Stimulated activated CD8-positive, alpha-beta memory T cell treated with anti-CD3 and anti-CD28 coated beads, Interleukin-7, amount 100 ng/mL, for 48 hours (primary cell): ENCODE results near the gene CLC.
"Not testable (repeated sequence)": the region's sequence is repeated elsewhere in the genome, so short reads cannot be mapped to it uniquely, and the experiment has no call there.

ENCODE experiments used
- DNase-seq, 2 donors: peaks; one replicate each; pipeline ENCODE4 v3.0.0-alpha.2; 2020; ENCODE audit warnings: low read depth in 1 of 2; ENCODE audit errors: extremely low read depth in 1 of 2

Gene CLC

GRCh38 chr19:39737891-39738290, at the start of gene CLC:
TSS of gene CLC (minus strand) at chr19:39738029. CDS start at chr19:39737952, 77 bp downstream.
- DNase-seq = no peak

- DNase-seq = no peak
These were observed 43.1 kb upstream of the CLC start for GRCh38 chr19:39780894-39781293.

- DNase-seq = peak in 1 of 2 donors; percentile 36
These were observed 40.9 kb upstream of the CLC start, which contains the start of gene LEUTX for GRCh38 chr19:39778763-39779162. TSS of gene LEUTX (plus strand) at chr19:39778854. CDS start at chr19:39778921, 67 bp downstream.

- no peak for DNase-seq
These were observed 31.0 kb upstream of the CLC start for GRCh38 chr19:39768786-39769185.

GRCh38 chr19:39768334-39768733, 30.5 kb upstream of the CLC start:
- DNase-seq = no peak

- DNase-seq = peak in 1 of 2 donors; percentile 5
These were observed 27.6 kb upstream of the CLC start for GRCh38 chr19:39765091-39766076.

- DNase-seq = not testable (repeated sequence)
These were observed 24.0 kb upstream of the CLC start for GRCh38 chr19:39761851-39762250.

GRCh38 chr19:39759457-39760184, 21.8 kb upstream of the CLC start:
- DNase-seq = no peak

- no peak for DNase-seq
These were observed 17.1 kb upstream of the CLC start for GRCh38 chr19:39754971-39755370.

GRCh38 chr19:39754544-39754943, 16.7 kb upstream of the CLC start:
- DNase-seq = no peak

GRCh38 chr19:39752795-39753194, 15.0 kb upstream of the CLC start:
- no peak for DNase-seq

- DNase-seq = peak in 1 of 2 donors; percentile 26
These were observed 14.6 kb upstream of the CLC start for GRCh38 chr19:39752390-39752789.

GRCh38 chr19:39749981-39750380, 12.2 kb upstream of the CLC start:
- no peak for DNase-seq

- DNase-seq = no peak
These were observed 9.2 kb upstream of the CLC start for GRCh38 chr19:39746836-39747529.

GRCh38 chr19:39745643-39746042, 7.8 kb upstream of the CLC start:
- DNase-seq = no peak

GRCh38 chr19:39740395-39740794, 2.6 kb upstream of the CLC start:
- no peak for DNase-seq

- no peak for DNase-seq
These were observed 985 bp upstream of the CLC start for GRCh38 chr19:39738814-39739213.

- no peak for DNase-seq
These were observed 478 bp downstream of the CLC start for GRCh38 chr19:39737351-39737750.

GRCh38 chr19:39736088-39736487, 1.7 kb downstream of the CLC start:
- DNase-seq = no peak

GRCh38 chr19:39735688-39736087, 2.1 kb downstream of the CLC start:
- no peak for DNase-seq

- DNase-seq = no peak
These were observed 4.0 kb downstream of the CLC start for GRCh38 chr19:39733841-39734240.
